T-cell (primary cell): ENCODE data around the gene ETS2. TPM values are rescaled to one million over a fixed set of nuclear protein-coding genes. Genes with fewer than 3 reads are reported as not detected.

ENCODE experiments used
- ATAC-seq, 4 experiments: fragments of 200-7000 bp in 3 of 4; fragments of 150-1000 bp in 1 of 4; cut with Tn5 transposase; replicated peaks in 1 of 4; 1 replicate in 3 of 4; 2 replicates in 1 of 4; pipeline ENCODE4 v1.10.0; 2021; ENCODE audit warnings: moderate library complexity in 3 of 4, mild to moderate bottlenecking in 2 of 4, moderate number of reproducible peaks in 1 of 4
- CTCF ChIA-PET, 2 donors: fragments of 300-600 bp; sonication (Branson Sonifier 250); formaldehyde crosslinking; loops; one replicate each; lab custom pipeline; 2022; ENCODE audit warnings: antibody characterized with exemption in 2 of 2; lab: Charles Lee
- POLR2A ChIA-PET, 2 donors: fragments of 300-600 bp; sonication (Branson Sonifier 250); formaldehyde crosslinking; loops; one replicate each; lab custom pipeline; 2022; ENCODE audit warnings: antibody characterized with exemption in 2 of 2; lab: Charles Lee
- DNase-seq, 35 experiments: peaks; one replicate each; pipeline versions ENCODE4 v3.0.0 to v3.0.0-alpha.2; 2013 to 2023
- H3K27ac ChIP-seq: one replicate; pipeline ENCODE4 v1.5.1; 2013; ENCODE audit warnings: low read length
- H3K27me3 ChIP-seq, 2 experiments: replicated peaks in 1 of 2; 1 replicate in 1 of 2; 2 replicates in 1 of 2; pipeline versions ENCODE4 v1.6.1 to v1.7.0; 2013; ENCODE audit warnings: low read length in 1 of 2, mixed read lengths in 1 of 2; ENCODE audit not compliant: control insufficient read depth in 2 of 2, insufficient read depth in 2 of 2; ENCODE audit errors: extremely low read depth in 1 of 2
- H3K36me3 ChIP-seq, 2 donors: 1 replicate in 1 of 2; 2 replicates in 1 of 2; pipeline versions ENCODE4 v1.6.1 to v1.7.0; 2013; ENCODE audit warnings: low read length in 1 of 2; ENCODE audit not compliant: control insufficient read depth in 2 of 2, insufficient read depth in 1 of 2; ENCODE audit errors: extremely low read depth in 1 of 2
- H3K4me1 ChIP-seq, 2 experiments: 1 replicate in 1 of 2; 2 replicates in 1 of 2; pipeline versions ENCODE4 v1.6.1 to v1.7.0; 2013; ENCODE audit warnings: low read length in 2 of 2, mixed read lengths in 1 of 2; ENCODE audit not compliant: insufficient read depth in 2 of 2, control insufficient read depth in 1 of 2; ENCODE audit errors: extremely low read depth in 1 of 2
- H3K4me3 ChIP-seq, 2 donors: 1 replicate in 1 of 2; 2 replicates in 1 of 2; pipeline versions ENCODE4 v1.5.1 to v1.7.0; 2013; ENCODE audit warnings: mild to moderate bottlenecking in 2 of 2, low read length in 1 of 2, moderate library complexity in 1 of 2; ENCODE audit not compliant: control insufficient read depth in 1 of 2; ENCODE audit errors: extremely low read depth in 1 of 2
- H3K9me3 ChIP-seq: 2 replicates; pipeline ENCODE4 v1.7.0; 2013
- H3K27ac Mint-ChIP-seq, 2 donors: one replicate each; pipeline ENCODE4 v1.8.0; 2020 to 2021; ENCODE audit warnings: mild to moderate bottlenecking in 2 of 2, mixed read lengths in 2 of 2
- H3K27me3 Mint-ChIP-seq, 2 donors: one replicate each; pipeline ENCODE4 v1.8.0; 2021 to 2022; ENCODE audit warnings: mixed read lengths in 2 of 2
- H3K36me3 Mint-ChIP-seq: one replicate; pipeline ENCODE4 v1.8.0; 2021; ENCODE audit warnings: mixed read lengths
- H3K4me1 Mint-ChIP-seq, 3 donors: one replicate each; pipeline ENCODE4 v1.8.0; 2020 to 2022; ENCODE audit warnings: mixed read lengths in 3 of 3, mild to moderate bottlenecking in 1 of 3
- H3K4me3 Mint-ChIP-seq, 3 donors: one replicate each; pipeline ENCODE4 v1.8.0; 2020 to 2022; ENCODE audit warnings: mild to moderate bottlenecking in 3 of 3, mixed read lengths in 3 of 3, moderate library complexity in 3 of 3
- H3K9me3 Mint-ChIP-seq, 3 donors: one replicate each; pipeline ENCODE4 v1.8.0; 2020 to 2022; ENCODE audit warnings: mixed read lengths in 3 of 3
- WGBS: methylation state at CpG from one replicate; pipeline ENCODE4 v1.1.5; 2013; ENCODE audit warnings: missing lambda C conversion rate; ENCODE audit not compliant: insufficient coverage; 5-methylcytosine and 5-hydroxymethylcytosine counted together
- total RNA-seq, 35 experiments: library from RNA in 6 of 35; stranded (reverse) in 6 of 35; fragments of 120-200 nt in 1 of 35; gene quantifications; one replicate each; pipeline versions ENCODE4 v1.2.1 to v1.2.4 and lab custom pipeline; 2013 to 2026

Gene ETS2
- total RNA-seq, 5 donors from 2014 or later (not counting 1 experiment from before 2014, with no cell fraction given): 12.3 to 17.3 (median 16.5) TPM

DNA sequence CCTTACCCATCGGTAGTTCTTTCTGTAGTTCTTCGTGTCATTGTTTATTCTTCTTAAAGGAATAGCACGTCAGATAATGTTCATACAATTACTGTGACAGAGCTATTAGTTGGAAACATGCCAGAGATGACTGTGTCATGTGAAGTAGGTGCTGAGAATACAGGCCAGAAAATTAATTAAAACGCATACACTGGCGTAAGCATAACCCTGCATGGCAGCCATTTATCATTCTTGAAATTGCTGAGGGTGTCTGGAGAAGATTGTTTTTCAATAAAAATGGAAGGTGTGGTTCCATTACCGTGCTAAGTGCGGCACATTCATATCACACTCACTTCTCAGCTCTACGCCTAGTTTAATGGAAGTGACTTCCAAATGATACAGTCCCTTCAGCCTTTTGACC, 7.8 kb downstream of the ETS2 start:
- CTCF ChIA-PET: no interaction called here
- Histone ChIP-seq H3K4me3 (no peak overlapping the region), H3K27ac (no peak overlapping the region), H3K9me3 (no peaks in the 10 kb centered on the region), H3K27me3 (no peaks in the 10 kb centered on the region), H3K36me3 (peaks cover 0 to 56% of the 10 kb centered on the region in 2 donors), H3K4me1 (no peaks in the 10 kb centered on the region)
- WGBS: 100% methylated on average over 2 of the region's 8 CpGs
- Mint-ChIP-seq H3K9me3 (no peaks in the 10 kb centered on the region), H3K27me3 (no peaks in the 10 kb centered on the region), H3K4me1 (peaks cover 9 to 12% (median 10%) of the 10 kb centered on the region in 3 donors), H3K27ac (no peak overlapping the region), H3K36me3 (peaks cover 65% of the 10 kb centered on the region), H3K4me3 (no peak overlapping the region)
- no peak for ATAC-seq
- POLR2A ChIA-PET: no interaction called here
- no peak for DNase-seq

DNA sequence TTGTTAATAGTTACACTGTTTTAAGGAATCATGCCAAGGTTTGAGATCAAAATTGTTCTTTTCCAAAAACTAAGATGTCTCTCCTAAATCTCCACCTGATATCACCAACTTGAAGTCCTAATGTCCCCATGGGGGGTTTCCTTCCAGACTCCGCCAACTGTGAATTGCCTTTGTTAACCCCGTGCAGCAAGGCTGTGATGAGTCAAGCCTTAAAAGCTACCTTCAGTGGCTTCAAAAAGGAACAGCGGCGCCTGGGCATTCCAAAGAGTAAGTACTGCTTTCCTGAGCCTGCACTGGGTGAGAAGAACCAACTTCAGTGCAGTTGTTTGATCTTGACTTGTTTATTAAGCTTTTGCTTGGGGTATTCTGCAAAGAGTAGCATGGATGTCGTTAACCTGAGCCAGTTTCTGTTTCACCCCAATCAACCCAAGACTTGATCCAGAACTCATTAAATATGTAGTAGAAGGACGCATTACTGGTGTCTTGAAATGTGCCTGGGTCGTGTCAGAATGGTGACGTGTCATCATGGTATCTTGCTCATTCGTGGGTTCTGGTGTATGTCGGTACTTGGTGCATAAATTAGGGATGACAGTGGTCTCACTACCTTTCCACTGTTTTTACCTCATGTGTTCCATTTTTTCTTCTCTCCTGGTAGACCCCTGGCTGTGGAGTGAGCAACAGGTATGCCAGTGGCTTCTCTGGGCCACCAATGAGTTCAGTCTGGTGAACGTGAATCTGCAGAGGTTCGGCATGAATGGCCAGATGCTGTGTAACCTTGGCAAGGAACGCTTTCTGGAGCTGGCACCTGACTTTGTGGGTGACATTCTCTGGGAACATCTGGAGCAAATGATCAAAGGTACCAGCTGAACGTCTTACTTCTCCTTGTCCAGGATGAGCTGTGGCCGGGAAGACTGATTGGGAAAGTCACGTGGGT, 8.7 kb downstream of the ETS2 start:
- H3K4me3 ChIP-seq: no peak overlapping the region
- WGBS: 95% methylated on average over 5 of the region's 16 CpGs
- H3K36me3 Mint-ChIP-seq: peaks cover 73% of the 10 kb centered on the region
- no peak overlapping the region for H3K27ac Mint-ChIP-seq
- CTCF ChIA-PET: no interaction called here
- DNase-seq: no peak
- peaks cover 0 to 4% (median 0%) of the 10 kb centered on the region in 3 donors for H3K9me3 Mint-ChIP-seq
- H3K27me3 Mint-ChIP-seq: no peaks in the 10 kb centered on the region
- H3K27me3 ChIP-seq: no peaks in the 10 kb centered on the region
- no peak for ATAC-seq
- peaks cover 7 to 10% (median 7%) of the 10 kb centered on the region in 3 donors for H3K4me1 Mint-ChIP-seq
- peaks cover 0 to 64% of the 10 kb centered on the region in 2 donors for H3K36me3 ChIP-seq
- POLR2A ChIA-PET: no interaction called here
- no peak overlapping the region for H3K27ac ChIP-seq
- no peaks in the 10 kb centered on the region for H3K4me1 ChIP-seq
- H3K9me3 ChIP-seq: no peaks in the 10 kb centered on the region
- no peak overlapping the region for H3K4me3 Mint-ChIP-seq

DNA sequence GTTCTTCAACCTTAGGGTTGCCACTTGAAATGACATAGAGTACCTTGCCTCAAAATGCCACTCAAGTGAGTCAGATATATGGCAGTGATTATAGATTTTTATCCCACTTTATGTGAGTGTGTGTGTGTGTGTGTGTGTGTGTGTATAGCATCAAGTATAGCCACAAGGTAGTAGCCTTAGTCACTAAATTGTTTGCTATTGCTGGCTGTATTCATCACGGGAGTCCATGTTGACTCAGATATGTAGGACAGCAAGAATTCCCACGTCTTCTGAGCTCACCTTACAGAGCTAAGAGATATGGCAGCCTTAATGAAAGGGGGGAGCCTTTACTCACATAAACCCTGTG, 9.3 kb downstream of the ETS2 start:
- ATAC-seq: no peak
- H3K36me3 Mint-ChIP-seq: peaks cover 79% of the 10 kb centered on the region

DNA sequence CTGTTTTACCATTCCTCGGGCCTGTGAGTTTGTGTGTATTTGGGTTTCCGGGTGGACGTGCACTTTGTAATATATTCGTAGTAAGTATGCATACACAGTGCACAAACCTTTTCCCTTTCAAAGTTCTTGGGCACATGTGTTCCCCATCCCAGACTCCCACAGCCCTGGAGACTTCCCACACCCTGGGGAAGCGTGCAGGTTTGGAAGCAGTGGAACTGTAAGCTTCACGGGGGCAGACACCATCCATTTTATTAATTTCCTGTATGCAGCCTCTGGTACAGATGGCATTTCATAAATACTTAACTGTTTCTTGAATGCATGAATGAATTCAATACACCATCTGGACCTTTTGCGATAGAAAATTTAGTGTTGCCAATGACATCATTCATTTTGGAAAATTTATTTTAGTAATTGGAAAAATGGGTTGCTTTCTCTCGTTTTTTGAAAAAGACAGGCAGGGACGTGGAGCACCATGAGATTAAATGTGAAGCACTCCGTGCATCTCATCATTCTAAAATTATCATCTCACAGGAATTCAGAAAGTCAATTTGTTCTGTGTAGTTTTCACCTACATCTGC, 10.8 kb downstream of the ETS2 start:
- H3K4me1 Mint-ChIP-seq: peaks cover 0 to 7% (median 0%) of the 10 kb centered on the region in 3 donors
- Histone ChIP-seq H3K9me3 (no peaks in the 10 kb centered on the region), H3K27ac (no peak overlapping the region), H3K27me3 (no peaks in the 10 kb centered on the region), H3K4me1 (no peaks in the 10 kb centered on the region), H3K36me3 (peaks cover 8 to 81% of the 10 kb centered on the region in 2 donors), H3K4me3 (no peak overlapping the region)
- no CpG with 5 or more reads among the region's 10 CpGs for WGBS
- POLR2A ChIA-PET: no interaction called here
- H3K4me3 Mint-ChIP-seq: no peak overlapping the region
- no peaks in the 10 kb centered on the region for H3K27me3 Mint-ChIP-seq
- ATAC-seq (no peak), DNase-seq (no peak)
- no peak overlapping the region for H3K27ac Mint-ChIP-seq
- peaks cover 85% of the 10 kb centered on the region for H3K36me3 Mint-ChIP-seq
- peaks cover 0 to 4% (median 0%) of the 10 kb centered on the region in 3 donors for H3K9me3 Mint-ChIP-seq
- CTCF ChIA-PET: no interaction called here

More for the DNA sequence above, 9.3 kb downstream of the ETS2 start:
- Mint-ChIP-seq H3K9me3 (peaks cover 0 to 4% (median 0%) of the 10 kb centered on the region in 3 donors), H3K27ac (no peak overlapping the region), H3K4me3 (no peak overlapping the region), H3K27me3 (no peaks in the 10 kb centered on the region), H3K4me1 (peaks cover 7 to 8% (median 7%) of the 10 kb centered on the region in 3 donors)
- ChIA-PET POLR2A (no interaction called here), CTCF (no interaction called here)
- no peak for DNase-seq
- no peaks in the 10 kb centered on the region for H3K9me3 ChIP-seq
- H3K27me3 ChIP-seq: no peaks in the 10 kb centered on the region
- no peak overlapping the region for H3K4me3 ChIP-seq
- peaks cover 4 to 71% of the 10 kb centered on the region in 2 donors for H3K36me3 ChIP-seq
- no peaks in the 10 kb centered on the region for H3K4me1 ChIP-seq
- no peak overlapping the region for H3K27ac ChIP-seq
- no CpG with 5 or more reads among the region's 2 CpGs for WGBS

DNA sequence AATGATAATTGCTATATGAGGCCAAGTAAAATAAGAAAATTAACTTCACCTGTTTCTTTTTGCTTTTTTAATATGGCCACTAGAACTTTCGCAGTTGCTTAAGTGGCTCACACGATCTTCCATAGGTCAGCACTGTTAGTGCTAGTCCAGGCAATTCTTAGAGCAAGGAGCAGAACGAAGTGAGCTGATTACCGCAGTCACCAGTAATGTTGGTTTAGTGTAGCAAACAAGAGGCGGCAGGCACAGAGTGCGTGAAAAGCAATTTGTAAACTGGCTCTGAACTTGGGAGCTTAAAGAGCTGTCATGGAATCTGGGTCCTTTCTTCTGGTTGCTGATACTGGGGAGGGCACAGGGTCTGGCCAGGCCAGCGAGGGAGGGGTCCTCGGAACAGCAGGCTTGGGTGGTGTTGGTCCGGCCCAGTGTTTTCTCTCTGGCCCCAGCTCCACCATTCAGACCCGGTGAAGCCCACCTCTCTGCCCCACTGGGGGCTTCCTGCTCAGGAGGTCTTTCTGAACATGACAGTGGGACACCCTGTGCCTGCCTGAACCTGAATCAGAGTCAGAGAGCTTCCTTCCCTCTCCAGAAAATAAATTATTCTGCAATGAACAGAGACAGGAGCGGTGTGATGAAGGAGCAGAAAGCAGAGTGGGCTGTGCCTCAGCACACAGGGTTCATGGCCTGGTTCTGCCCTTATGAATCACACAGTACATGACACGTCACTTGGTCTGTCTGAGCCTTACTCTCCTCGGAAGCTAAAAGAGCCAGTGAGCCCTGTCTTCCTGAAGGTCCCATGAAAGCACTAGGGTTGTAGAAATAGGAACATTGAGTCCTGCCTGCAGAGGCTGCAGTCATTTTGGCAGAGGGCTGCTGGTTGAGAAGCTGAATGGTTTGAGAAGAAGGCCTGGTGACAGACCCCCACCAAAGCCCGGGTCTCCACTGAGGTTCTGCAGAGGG, 11.9 kb downstream of the ETS2 start:
- no peak overlapping the region for H3K27ac Mint-ChIP-seq
- ChIA-PET CTCF (no interaction called here), POLR2A (no interaction called here)
- H3K36me3 Mint-ChIP-seq: peaks cover 87% of the 10 kb centered on the region
- DNase-seq: no peak
- Histone ChIP-seq H3K9me3 (no peaks in the 10 kb centered on the region), H3K4me3 (no peak overlapping the region), H3K27ac (no peak overlapping the region), H3K4me1 (no peaks in the 10 kb centered on the region), H3K36me3 (peaks cover 13 to 92% of the 10 kb centered on the region in 2 donors), H3K27me3 (no peaks in the 10 kb centered on the region)
- ATAC-seq: no peak
- peaks cover 0 to 7% (median 0%) of the 10 kb centered on the region in 3 donors for H3K4me1 Mint-ChIP-seq
- 98% methylated on average over 13 of the region's 14 CpGs for WGBS
- peaks cover 0 to 4% (median 0%) of the 10 kb centered on the region in 3 donors for H3K9me3 Mint-ChIP-seq
- H3K27me3 Mint-ChIP-seq: no peaks in the 10 kb centered on the region
- H3K4me3 Mint-ChIP-seq: no peak overlapping the region

DNA sequence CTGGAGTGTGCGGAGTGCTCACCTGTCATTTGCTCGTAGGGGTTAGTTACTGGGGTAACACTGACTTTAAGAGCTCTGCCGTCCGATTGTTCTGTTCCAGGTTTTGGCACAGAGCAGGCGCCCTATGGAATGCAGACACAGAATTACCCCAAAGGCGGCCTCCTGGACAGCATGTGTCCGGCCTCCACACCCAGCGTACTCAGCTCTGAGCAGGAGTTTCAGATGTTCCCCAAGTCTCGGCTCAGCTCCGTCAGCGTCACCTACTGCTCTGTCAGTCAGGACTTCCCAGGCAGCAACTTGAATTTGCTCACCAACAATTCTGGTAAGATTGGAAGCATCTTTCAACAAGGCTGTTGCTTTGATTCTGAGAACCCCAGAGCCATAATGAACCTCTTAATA, 12.6 kb downstream of the ETS2 start:
- DNase-seq (no peak), ATAC-seq (no peak)
- no peak overlapping the region for H3K27ac ChIP-seq
- CTCF ChIA-PET: no interaction called here
- Mint-ChIP-seq H3K9me3 (peaks cover 0 to 4% (median 0%) of the 10 kb centered on the region in 3 donors), H3K36me3 (peaks cover 87% of the 10 kb centered on the region), H3K27ac (no peak overlapping the region), H3K4me3 (no peak overlapping the region), H3K27me3 (no peaks in the 10 kb centered on the region), H3K4me1 (peaks cover 0 to 7% (median 0%) of the 10 kb centered on the region in 3 donors)
- H3K4me3 ChIP-seq: no peak overlapping the region
- POLR2A ChIA-PET: no interaction called here
- H3K4me1 ChIP-seq: no peaks in the 10 kb centered on the region
- peaks cover 13 to 94% of the 10 kb centered on the region in 2 donors for H3K36me3 ChIP-seq
- no peaks in the 10 kb centered on the region for H3K9me3 ChIP-seq
- WGBS: 94% methylated on average over 11 of the region's 11 CpGs
- H3K27me3 ChIP-seq: no peaks in the 10 kb centered on the region
